A549 treated with DMSO at 1 μM for 4 hours (cell line): ENCODE data around the gene GALNT1. TPM values are rescaled to one million over a fixed set of nuclear protein-coding genes. Genes with fewer than 3 reads are reported as not detected.

ENCODE experiments used
- total RNA-seq: library from RNA; stranded (reverse); fragments of 200-300 nt; extraction: Qiagen RNA extraction; gene quantifications from 5 replicates; pipeline ENCODE4 v1.2.3, GENCODE V29; 2022; ENCODE audit warnings: low read depth

Gene GALNT1
- 50.7 to 71.3 TPM (median 67.5 TPM) in 5 replicates for total RNA-seq

DNA sequence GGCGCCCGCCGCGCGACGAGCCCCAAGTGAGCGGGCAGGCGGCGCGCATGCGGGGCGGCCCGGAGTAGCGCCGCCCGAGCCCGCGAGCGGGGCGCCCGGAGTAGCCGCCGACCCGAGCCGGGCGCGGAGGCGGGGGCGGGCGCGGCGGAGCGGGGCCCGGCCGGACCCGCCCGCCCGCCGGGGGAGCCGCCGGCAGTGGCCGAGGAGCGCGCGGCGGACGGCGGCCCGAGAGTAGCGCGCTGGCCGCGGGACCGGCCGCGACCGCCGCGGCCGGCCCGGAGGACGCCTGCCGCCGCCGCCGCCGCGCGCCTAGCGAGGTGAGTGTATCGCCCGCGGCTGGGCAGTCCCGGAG is at the start of gene GALNT1:
GALNT1 (plus strand) TSS at position 195 of the 352 bp plus-strand sequence. CDS start 72,923 bp downstream, outside the sequence.

Other genes with a start within 250 kb of the GALNT1 start
- gene ZNF24, start 237.3 kb upstream of the GALNT1 start, total RNA-seq, result 11.2 to 15.5 TPM (median 12.9 TPM) in 5 replicates
- gene ZNF396, start 204.4 kb upstream of the GALNT1 start, total RNA-seq, result 0.65 to 0.91 TPM (median 0.78 TPM) in 5 replicates
- gene INO80C, start 83.8 kb upstream of the GALNT1 start, total RNA-seq, result 20.8 to 25.4 TPM (median 23.5 TPM) in 5 replicates